ENCODE results near the gene CHCHD3. TPM values are rescaled to one million over a fixed set of nuclear protein-coding genes. Genes with fewer than 3 reads are reported as not detected.
"Not testable (repeated sequence)": the region's sequence is repeated elsewhere in the genome, so short reads cannot be mapped to it uniquely, and the experiment has no call there.

CHCHD3 gene
- total RNA-seq, 2 donors from 2014 or later = 88.3 to 154 TPM

- peaks cover 0 to 12% of the 10 kb centered on the region in 2 donors for H3K4me1 ChIP-seq
- no peak overlapping the region for H3K4me3 ChIP-seq
- no peak for DNase-seq (ENCODE audit: low spot score)
- H3K27ac ChIP-seq = no peak overlapping the region
- no peaks in the 10 kb centered on the region for H3K27me3 ChIP-seq
- H3K36me3 ChIP-seq = peaks cover 18% of the 10 kb centered on the region
- TF ChIP-seq CTCF (IDR thresholded peaks at IDR 0.05) = no peak
- no peaks in the 10 kb centered on the region for H3K9me3 ChIP-seq
Measured at GRCh38 chr7:132977234-132977633, 104.7 kb downstream of the CHCHD3 start.

GRCh38 chr7:132972745-132973144, 109.1 kb downstream of the CHCHD3 start:
- H3K9me3 ChIP-seq = no peaks in the 10 kb centered on the region
- peaks cover 0 to 4% of the 10 kb centered on the region in 2 donors for H3K27me3 ChIP-seq
- peaks cover 18% of the 10 kb centered on the region for H3K36me3 ChIP-seq
- no peak overlapping the region for H3K4me3 ChIP-seq
- peaks cover 0 to 12% of the 10 kb centered on the region in 2 donors for H3K4me1 ChIP-seq
- H3K27ac ChIP-seq = no peak overlapping the region
- DNase-seq (ENCODE audit: low spot score) = no peak
- no peak for TF ChIP-seq CTCF (IDR thresholded peaks at IDR 0.05)

GRCh38 chr7:132970257-132970656, 111.6 kb downstream of the CHCHD3 start:
- Histone ChIP-seq H3K9me3 (no peaks in the 10 kb centered on the region), H3K36me3 (peaks cover 18% of the 10 kb centered on the region), H3K4me3 (no peak overlapping the region), H3K27ac (no peak overlapping the region), H3K4me1 (no peaks in the 10 kb centered on the region), H3K27me3 (peaks cover 0 to 4% of the 10 kb centered on the region in 2 donors)
- no peak for DNase-seq (ENCODE audit: low spot score)
- TF ChIP-seq CTCF (IDR thresholded peaks at IDR 0.05) = no peak

- Histone ChIP-seq H3K27me3 (peaks cover 0 to 4% of the 10 kb centered on the region in 2 donors), H3K36me3 (peaks cover 12% of the 10 kb centered on the region), H3K4me3 (no peak overlapping the region), H3K27ac (no peak overlapping the region), H3K9me3 (no peaks in the 10 kb centered on the region), H3K4me1 (no peaks in the 10 kb centered on the region)
- no peak for DNase-seq (ENCODE audit: low spot score)
- no peak for TF ChIP-seq CTCF (IDR thresholded peaks at IDR 0.05)
Measured at GRCh38 chr7:132969520-132969919, 112.4 kb downstream of the CHCHD3 start.

- H3K4me1 ChIP-seq, H3K36me3 ChIP-seq, H3K4me3 ChIP-seq: not testable (repeated sequence)
Measured at GRCh38 chr7:132967470-132967848, 114.4 kb downstream of the CHCHD3 start.

GRCh38 chr7:132966754-132967469, 115.0 kb downstream of the CHCHD3 start:
- no peak for DNase-seq (ENCODE audit: low spot score)
- Histone ChIP-seq H3K9me3 (no peaks in the 10 kb centered on the region), H3K4me3 (no peak overlapping the region), H3K27ac (no peak overlapping the region), H3K27me3 (peaks cover 0 to 4% of the 10 kb centered on the region in 2 donors), H3K36me3 (no peaks in the 10 kb centered on the region), H3K4me1 (no peaks in the 10 kb centered on the region)
- TF ChIP-seq CTCF (IDR thresholded peaks at IDR 0.05) = no peak

More at GRCh38 chr7:132967470-132967848, 114.4 kb downstream of the CHCHD3 start:
- not testable (repeated sequence) for H3K27me3 ChIP-seq; H3K9me3 ChIP-seq; DNase-seq (ENCODE audit: low spot score); H3K27ac ChIP-seq
